Astrocyte (in vitro differentiated cells and primary cell): ENCODE measurements around the gene HEXD. TPM values are rescaled to one million over a fixed set of nuclear protein-coding genes. Genes with fewer than 3 reads are reported as not detected.
"Not testable (repeated sequence)": the region's sequence is repeated elsewhere in the genome, so short reads cannot be mapped to it uniquely, and the experiment has no call there.

Experiments used
- DNase-seq: peaks from one replicate; pipeline ENCODE4 v3.0.0-alpha.2; 2010; ENCODE audit warnings: low read depth
- FAIRE-seq: peaks from 2 replicates; lab custom pipeline; 2011; peaks lifted over from hg19 to GRCh38; lab: Jason Lieb, UNC
- H2AFZ ChIP-seq: 2 replicates; pipeline ENCODE4 v1.6.0; 2012; ENCODE audit warnings: low read depth, low read length, inconsistent platforms
- H3K27ac ChIP-seq: 2 replicates; pipeline ENCODE4 v1.5.1; 2011; ENCODE audit warnings: low read depth, low read length, inconsistent platforms
- H3K27me3 ChIP-seq: 2 replicates; pipeline ENCODE4 v1.6.0; 2011; ENCODE audit warnings: low read length, inconsistent platforms; ENCODE audit not compliant: insufficient read depth
- H3K36me3 ChIP-seq: 2 replicates; pipeline ENCODE4 v1.5.1; 2011; ENCODE audit warnings: low read length, inconsistent platforms; ENCODE audit not compliant: insufficient read depth
- H3K4me1 ChIP-seq: 2 replicates; pipeline ENCODE4 v1.5.1; 2011; ENCODE audit warnings: low read length, inconsistent platforms; ENCODE audit not compliant: insufficient read depth
- H3K4me2 ChIP-seq: 2 replicates; pipeline ENCODE4 v1.6.0; 2012; ENCODE audit warnings: low read length, inconsistent platforms
- H3K4me3 ChIP-seq: 2 replicates; pipeline ENCODE4 v1.5.1; 2011; ENCODE audit warnings: low read depth, mild to moderate bottlenecking, low read length, inconsistent platforms; ENCODE audit not compliant: insufficient read depth
- H3K79me2 ChIP-seq: 2 replicates; pipeline ENCODE4 v1.6.0; 2012; ENCODE audit warnings: mild to moderate bottlenecking, low read length, inconsistent platforms; ENCODE audit not compliant: insufficient read depth
- H3K9ac ChIP-seq: 2 replicates; pipeline ENCODE4 v1.6.0; 2012; ENCODE audit warnings: mild to moderate bottlenecking, low read length, inconsistent platforms
- H3K9me3 ChIP-seq: 2 replicates; pipeline ENCODE4 v1.5.1; 2012; ENCODE audit warnings: low read depth, mild to moderate bottlenecking, low read length, inconsistent platforms; ENCODE audit not compliant: insufficient read depth
- H4K20me1 ChIP-seq: 2 replicates; pipeline ENCODE4 v1.6.0; 2012; ENCODE audit warnings: low read length, inconsistent platforms; ENCODE audit not compliant: insufficient read depth
- H3K27ac Mint-ChIP-seq: one replicate; pipeline ENCODE4 v1.8.0; 2021; ENCODE audit warnings: mild to moderate bottlenecking, mixed read lengths; ENCODE audit not compliant: unreplicated experiment
- H3K27me3 Mint-ChIP-seq: one replicate; pipeline ENCODE4 v1.8.0; 2021; ENCODE audit warnings: low read depth, mixed read lengths; ENCODE audit not compliant: unreplicated experiment
- H3K36me3 Mint-ChIP-seq: one replicate; pipeline ENCODE4 v1.8.0; 2021; ENCODE audit warnings: low read depth, mixed read lengths; ENCODE audit not compliant: unreplicated experiment
- H3K4me1 Mint-ChIP-seq: one replicate; pipeline ENCODE4 v1.8.0; 2021; ENCODE audit warnings: low read depth, mixed read lengths; ENCODE audit not compliant: unreplicated experiment
- H3K4me3 Mint-ChIP-seq: one replicate; pipeline ENCODE4 v1.8.0; 2021; ENCODE audit warnings: mild to moderate bottlenecking, moderate library complexity, mixed read lengths; ENCODE audit not compliant: unreplicated experiment
- H3K9me3 Mint-ChIP-seq: one replicate; pipeline ENCODE4 v1.8.0; 2021; ENCODE audit warnings: mild to moderate bottlenecking, mixed read lengths; ENCODE audit not compliant: unreplicated experiment
- CTCF ChIP-seq: IDR thresholded peaks from 2 replicates; pipeline ENCODE4 v1.5.1; 2011; ENCODE audit warnings: low read depth, mild to moderate bottlenecking, inconsistent platforms, low read length, moderate library complexity; ENCODE audit not compliant: insufficient read depth
- EZH2 ChIP-seq: IDR thresholded peaks from 2 replicates; pipeline ENCODE4 v1.6.1; 2012; ENCODE audit warnings: mild to moderate bottlenecking, low read length, inconsistent platforms; ENCODE audit not compliant: insufficient read depth
- total RNA-seq: library from RNA; stranded (reverse); gene quantifications from 2 replicates; pipeline ENCODE4 v1.2.1, GENCODE V29; 2021

Gene HEXD
- total RNA-seq, 1 donor from 2014 or later = 11.1 TPM

GRCh38 chr17:82408938-82409318 lies 9.2 kb upstream of the HEXD start:
- no peak overlapping the region for H2AFZ ChIP-seq
- H3K9me3 ChIP-seq = no peaks in the 10 kb centered on the region
- FAIRE-seq (no peak), DNase-seq (no peak)
- no peaks in the 10 kb centered on the region for H3K27me3 Mint-ChIP-seq
- H3K27me3 ChIP-seq = no peaks in the 10 kb centered on the region
- H3K36me3 ChIP-seq = no peaks in the 10 kb centered on the region
- peaks cover 2% of the 10 kb centered on the region for H3K36me3 Mint-ChIP-seq
- TF ChIP-seq EZH2 (no peak), CTCF (no peak)
- no peak overlapping the region for H3K4me2 ChIP-seq
- peaks cover 43% of the 10 kb centered on the region for H4K20me1 ChIP-seq
- no peak overlapping the region for H3K27ac Mint-ChIP-seq
- H3K4me1 Mint-ChIP-seq = peaks cover 7% of the 10 kb centered on the region
- peaks cover 8% of the 10 kb centered on the region for H3K4me1 ChIP-seq
- H3K9ac ChIP-seq = no peak overlapping the region
- H3K79me2 ChIP-seq = no peaks in the 10 kb centered on the region
- no peak overlapping the region for H3K4me3 ChIP-seq
- no peak overlapping the region for H3K4me3 Mint-ChIP-seq
- no peaks in the 10 kb centered on the region for H3K9me3 Mint-ChIP-seq
- H3K27ac ChIP-seq = no peak overlapping the region

DNA sequence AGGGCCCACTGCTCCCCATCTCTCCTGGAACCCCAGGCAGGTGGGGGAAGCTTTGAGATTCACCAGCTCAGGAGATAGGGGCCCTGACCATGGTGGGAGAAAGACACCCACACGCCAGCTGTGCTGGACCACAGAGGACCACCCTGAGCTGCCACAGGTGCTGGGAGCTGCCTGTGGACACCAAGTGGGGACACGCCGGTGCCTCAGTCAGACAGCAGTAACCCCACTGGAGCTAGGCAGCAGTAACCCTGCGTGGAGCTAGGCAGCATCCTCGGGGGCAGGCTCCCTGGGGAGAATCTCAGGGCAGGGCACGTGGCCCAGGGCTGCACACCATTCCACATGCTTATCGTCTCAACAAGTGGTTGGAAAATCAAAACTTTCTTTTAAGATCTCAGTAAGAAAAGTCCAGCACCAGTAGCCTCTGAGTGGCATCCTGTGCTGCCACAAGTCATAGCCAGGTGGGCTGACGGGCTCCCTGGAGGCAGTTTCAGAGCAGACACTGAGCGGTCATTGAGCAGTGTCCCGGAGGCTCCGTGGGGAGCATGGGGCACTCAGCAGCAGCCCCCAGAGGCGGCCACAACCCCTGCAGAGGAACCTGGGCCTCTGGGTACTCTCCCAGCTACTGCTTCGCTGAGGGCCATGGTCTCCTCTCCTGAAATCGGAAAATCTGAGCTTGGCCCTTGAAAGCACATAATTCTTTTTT lies 8.0 kb upstream of the HEXD start:
- H3K36me3 ChIP-seq = no peaks in the 10 kb centered on the region
- no peaks in the 10 kb centered on the region for H3K27me3 ChIP-seq
- H2AFZ ChIP-seq = no peak overlapping the region
- Mint-ChIP-seq H3K27ac (no peak overlapping the region), H3K9me3 (no peaks in the 10 kb centered on the region), H3K4me1 (peaks cover 7% of the 10 kb centered on the region), H3K36me3 (peaks cover 2% of the 10 kb centered on the region), H3K27me3 (no peaks in the 10 kb centered on the region), H3K4me3 (no peak overlapping the region)
- H3K79me2 ChIP-seq = no peaks in the 10 kb centered on the region
- TF ChIP-seq CTCF (no peak), EZH2 (no peak)
- H3K9me3 ChIP-seq = no peaks in the 10 kb centered on the region
- peaks cover 8% of the 10 kb centered on the region for H3K4me1 ChIP-seq
- H3K4me3 ChIP-seq = no peak overlapping the region
- no peak overlapping the region for H3K27ac ChIP-seq
- H3K4me2 ChIP-seq = no peak overlapping the region
- H3K9ac ChIP-seq = no peak overlapping the region
- peaks cover 55% of the 10 kb centered on the region for H4K20me1 ChIP-seq
- FAIRE-seq = no peak
- DNase-seq = no peak

DNA sequence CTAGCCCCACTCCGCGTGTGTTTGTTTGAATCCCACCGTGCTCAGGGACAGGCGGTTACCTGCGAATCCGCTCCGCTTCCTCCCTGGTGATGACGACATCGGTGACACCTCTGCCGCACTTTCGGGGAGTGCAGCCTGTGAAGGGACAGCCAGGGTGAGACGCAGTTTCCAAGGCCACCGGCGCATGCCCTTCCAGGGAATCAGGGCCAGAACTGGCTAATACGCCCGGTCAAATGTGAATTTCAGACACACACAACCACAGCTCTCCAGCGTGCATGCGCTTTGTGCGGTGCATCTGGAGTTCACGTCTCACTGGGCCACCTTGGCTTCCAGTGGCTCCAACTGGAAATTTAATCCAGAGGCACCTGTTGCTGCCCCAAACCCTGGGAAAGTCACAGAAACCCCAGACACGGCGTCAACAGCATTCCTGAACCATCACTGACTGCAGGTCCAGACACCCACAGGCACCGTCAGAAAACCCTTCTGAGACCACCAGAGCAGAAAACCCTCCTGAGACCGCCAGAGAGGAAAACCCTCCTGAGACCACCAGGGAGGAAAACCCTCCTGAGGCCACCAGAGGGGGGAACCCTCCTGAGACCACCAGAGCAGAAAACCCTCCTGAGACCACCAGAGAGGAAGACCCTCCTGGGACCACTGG lies 6.6 kb upstream of the HEXD start:
- H3K27ac Mint-ChIP-seq = no peak overlapping the region
- no peak overlapping the region for H3K4me3 Mint-ChIP-seq
- no peaks in the 10 kb centered on the region for H3K9me3 ChIP-seq
- DNase-seq (no peak), FAIRE-seq (no peak)
- H2AFZ ChIP-seq = no peak overlapping the region
- H3K4me1 Mint-ChIP-seq = peaks cover 7% of the 10 kb centered on the region
- no peak for TF ChIP-seq CTCF
- TF ChIP-seq EZH2 = no peak
- H3K9me3 Mint-ChIP-seq = no peaks in the 10 kb centered on the region
- H3K36me3 ChIP-seq = no peaks in the 10 kb centered on the region
- no peak overlapping the region for H3K4me2 ChIP-seq
- H4K20me1 ChIP-seq = peaks cover 68% of the 10 kb centered on the region
- no peaks in the 10 kb centered on the region for H3K79me2 ChIP-seq
- peaks cover 2% of the 10 kb centered on the region for H3K36me3 Mint-ChIP-seq
- H3K9ac ChIP-seq = no peak overlapping the region
- no peak overlapping the region for H3K27ac ChIP-seq
- H3K4me3 ChIP-seq = no peak overlapping the region
- H3K4me1 ChIP-seq = peaks cover 8% of the 10 kb centered on the region
- H3K27me3 ChIP-seq = no peaks in the 10 kb centered on the region
- no peaks in the 10 kb centered on the region for H3K27me3 Mint-ChIP-seq

- H3K27me3 Mint-ChIP-seq, H3K36me3 ChIP-seq, H3K4me2 ChIP-seq, FAIRE-seq, H3K9me3 Mint-ChIP-seq, H3K4me3 ChIP-seq, H3K4me1 Mint-ChIP-seq, H3K27ac ChIP-seq, H3K9ac ChIP-seq, H3K79me2 ChIP-seq, H3K9me3 ChIP-seq, H3K27me3 ChIP-seq, H3K27ac Mint-ChIP-seq, H3K36me3 Mint-ChIP-seq, H3K4me1 ChIP-seq, H3K4me3 Mint-ChIP-seq, H2AFZ ChIP-seq, DNase-seq: not testable (repeated sequence)
- peaks cover 66% of the 10 kb centered on the region for H4K20me1 ChIP-seq
Measured at GRCh38 chr17:82412081-82412480, 6.1 kb upstream of the HEXD start.
